ENCODE data around the gene LDLRAP1. TPM values are rescaled to one million over a fixed set of nuclear protein-coding genes. Genes with fewer than 3 reads are reported as not detected.

The LDLRAP1 gene
- total RNA-seq, 1 donor from 2014 or later, result 8.6 TPM

DNA sequence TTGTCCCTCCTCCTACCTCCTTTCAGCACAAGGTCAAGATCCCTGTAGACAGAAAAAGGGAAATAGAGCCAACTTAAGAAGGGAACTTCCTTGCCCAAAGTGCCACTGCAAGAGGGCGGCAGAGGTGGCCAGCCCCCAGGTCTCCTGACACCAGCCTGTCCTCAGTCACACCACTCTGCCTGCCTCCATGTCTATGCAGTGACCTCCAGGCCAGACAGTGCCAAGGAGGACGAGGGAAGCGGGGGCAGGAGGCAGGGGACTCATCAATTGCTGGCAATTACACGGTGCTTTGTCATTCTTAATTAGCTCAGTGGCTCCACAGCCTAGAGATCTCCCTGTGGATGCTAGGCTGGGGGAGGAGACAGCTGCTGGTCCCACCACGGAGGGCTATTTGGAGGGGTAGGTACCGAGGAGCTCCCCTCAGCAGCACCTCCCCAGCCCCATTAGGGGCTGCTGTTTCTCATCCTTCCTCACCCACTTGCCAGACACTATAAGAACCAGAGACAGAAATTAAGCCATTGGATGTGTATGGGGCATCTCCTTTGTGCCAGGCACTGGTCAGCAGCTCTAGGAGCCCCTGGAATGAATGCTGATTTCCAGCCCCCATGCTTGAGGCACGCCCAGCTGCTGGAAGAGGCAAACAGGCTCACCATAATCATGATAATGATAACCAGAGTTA, 6.1 kb upstream of the LDLRAP1 start:
- H3K4me1 ChIP-seq, result peaks cover 7% of the 10 kb centered on the region
- no peaks in the 10 kb centered on the region for H3K79me2 ChIP-seq (ENCODE audit: low read depth)
- no peak overlapping the region for H3K4me3 ChIP-seq
- H3K36me3 ChIP-seq, result no peaks in the 10 kb centered on the region
- no peak overlapping the region for H3K4me3 Mint-ChIP-seq
- no peak overlapping the region for H3K27ac Mint-ChIP-seq
- peaks cover 23% of the 10 kb centered on the region for H3K27me3 Mint-ChIP-seq (ENCODE audit: insufficient read depth, low read depth)
- no peak overlapping the region for H3K27ac ChIP-seq
- H3F3A ChIP-seq (ENCODE audit: low read depth), result peaks cover 10% of the 10 kb centered on the region
- H3K9me3 Mint-ChIP-seq, result no peaks in the 10 kb centered on the region
- no peak for DNase-seq (ENCODE audit: low spot score)
- no peak overlapping the region for H3K9ac ChIP-seq
- H4K20me1 ChIP-seq (ENCODE audit: low read depth), result no peaks in the 10 kb centered on the region
- no peaks in the 10 kb centered on the region for H3K36me3 Mint-ChIP-seq
- H3K27me3 ChIP-seq, result no peaks in the 10 kb centered on the region
- no peak for TF ChIP-seq EZH2phosphoT487 (IDR thresholded peaks at IDR 0.05)
- no peak for TF ChIP-seq EZH2 (IDR thresholded peaks at IDR 0.05)
- TF ChIP-seq, protein P1, sequence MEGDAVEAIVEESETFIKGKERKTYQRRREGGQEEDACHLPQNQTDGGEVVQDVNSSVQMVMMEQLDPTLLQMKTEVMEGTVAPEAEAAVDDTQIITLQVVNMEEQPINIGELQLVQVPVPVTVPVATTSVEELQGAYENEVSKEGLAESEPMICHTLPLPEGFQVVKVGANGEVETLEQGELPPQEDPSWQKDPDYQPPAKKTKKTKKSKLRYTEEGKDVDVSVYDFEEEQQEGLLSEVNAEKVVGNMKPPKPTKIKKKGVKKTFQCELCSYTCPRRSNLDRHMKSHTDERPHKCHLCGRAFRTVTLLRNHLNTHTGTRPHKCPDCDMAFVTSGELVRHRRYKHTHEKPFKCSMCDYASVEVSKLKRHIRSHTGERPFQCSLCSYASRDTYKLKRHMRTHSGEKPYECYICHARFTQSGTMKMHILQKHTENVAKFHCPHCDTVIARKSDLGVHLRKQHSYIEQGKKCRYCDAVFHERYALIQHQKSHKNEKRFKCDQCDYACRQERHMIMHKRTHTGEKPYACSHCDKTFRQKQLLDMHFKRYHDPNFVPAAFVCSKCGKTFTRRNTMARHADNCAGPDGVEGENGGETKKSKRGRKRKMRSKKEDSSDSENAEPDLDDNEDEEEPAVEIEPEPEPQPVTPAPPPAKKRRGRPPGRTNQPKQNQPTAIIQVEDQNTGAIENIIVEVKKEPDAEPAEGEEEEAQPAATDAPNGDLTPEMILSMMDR (IDR thresholded peaks at IDR 0.05), result no peak
- no peaks in the 10 kb centered on the region for H3K9me3 ChIP-seq (ENCODE audit: low read depth)
- no peak overlapping the region for H3K4me2 ChIP-seq
- no peak overlapping the region for H2AFZ ChIP-seq (replicated peaks)
- H3K4me1 Mint-ChIP-seq, result peaks cover 42% of the 10 kb centered on the region

DNA sequence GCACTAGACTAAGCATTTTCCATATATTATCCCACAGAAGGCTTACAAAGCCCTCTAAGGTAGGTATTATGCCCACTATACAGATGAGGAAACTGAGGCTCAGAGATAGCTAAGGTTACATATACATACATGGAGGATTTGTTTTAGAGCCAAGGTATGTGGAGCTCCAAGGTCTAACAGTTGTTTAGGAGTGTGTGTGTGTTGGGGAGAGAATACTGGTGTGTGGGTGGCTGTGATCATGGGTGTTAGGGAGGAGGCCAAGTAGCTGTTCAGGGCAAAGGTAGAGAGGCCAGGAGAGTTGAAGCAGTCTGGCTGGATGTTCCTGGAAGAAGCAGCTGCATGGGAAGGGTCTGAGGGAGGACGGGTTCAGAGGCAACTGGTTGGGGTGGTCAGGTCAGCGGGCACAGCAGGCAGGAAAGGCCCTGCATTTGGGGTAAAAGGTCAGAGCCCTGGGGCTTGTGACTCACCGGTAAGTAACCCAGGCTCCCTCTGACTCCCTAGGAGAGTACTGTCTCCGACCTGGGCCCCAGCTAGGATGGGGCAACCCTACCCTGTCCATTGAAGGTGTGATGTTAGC, 5.1 kb upstream of the LDLRAP1 start:
- no peak overlapping the region for H3K4me2 ChIP-seq
- H3K4me1 Mint-ChIP-seq, result peaks cover 42% of the 10 kb centered on the region
- H3K27me3 Mint-ChIP-seq (ENCODE audit: insufficient read depth, low read depth), result peaks cover 28% of the 10 kb centered on the region
- H3K79me2 ChIP-seq (ENCODE audit: low read depth), result no peaks in the 10 kb centered on the region
- H3K36me3 ChIP-seq, result no peaks in the 10 kb centered on the region
- H3K27ac Mint-ChIP-seq, result peak overlapping the region; percentile 85
- H3K9me3 Mint-ChIP-seq, result no peaks in the 10 kb centered on the region
- no peak overlapping the region for H3K9ac ChIP-seq
- H3K4me3 ChIP-seq, result no peak overlapping the region
- H3K4me1 ChIP-seq, result peaks cover 7% of the 10 kb centered on the region
- no peaks in the 10 kb centered on the region for H4K20me1 ChIP-seq (ENCODE audit: low read depth)
- H3K27ac ChIP-seq, result no peak overlapping the region
- H3K27me3 ChIP-seq, result peaks cover 5% of the 10 kb centered on the region
- no peak overlapping the region for H2AFZ ChIP-seq (replicated peaks)
- H3K36me3 Mint-ChIP-seq, result no peaks in the 10 kb centered on the region
- TF ChIP-seq EZH2phosphoT487 (IDR thresholded peaks at IDR 0.05), result no peak
- TF ChIP-seq, protein P1 (IDR thresholded peaks at IDR 0.05), result no peak
- TF ChIP-seq EZH2 (IDR thresholded peaks at IDR 0.05), result no peak
- no peak for DNase-seq (ENCODE audit: low spot score)
- H3K9me3 ChIP-seq (ENCODE audit: low read depth), result no peaks in the 10 kb centered on the region
- H3K4me3 Mint-ChIP-seq, result no peak overlapping the region
- H3F3A ChIP-seq (ENCODE audit: low read depth), result peaks cover 18% of the 10 kb centered on the region

DNA sequence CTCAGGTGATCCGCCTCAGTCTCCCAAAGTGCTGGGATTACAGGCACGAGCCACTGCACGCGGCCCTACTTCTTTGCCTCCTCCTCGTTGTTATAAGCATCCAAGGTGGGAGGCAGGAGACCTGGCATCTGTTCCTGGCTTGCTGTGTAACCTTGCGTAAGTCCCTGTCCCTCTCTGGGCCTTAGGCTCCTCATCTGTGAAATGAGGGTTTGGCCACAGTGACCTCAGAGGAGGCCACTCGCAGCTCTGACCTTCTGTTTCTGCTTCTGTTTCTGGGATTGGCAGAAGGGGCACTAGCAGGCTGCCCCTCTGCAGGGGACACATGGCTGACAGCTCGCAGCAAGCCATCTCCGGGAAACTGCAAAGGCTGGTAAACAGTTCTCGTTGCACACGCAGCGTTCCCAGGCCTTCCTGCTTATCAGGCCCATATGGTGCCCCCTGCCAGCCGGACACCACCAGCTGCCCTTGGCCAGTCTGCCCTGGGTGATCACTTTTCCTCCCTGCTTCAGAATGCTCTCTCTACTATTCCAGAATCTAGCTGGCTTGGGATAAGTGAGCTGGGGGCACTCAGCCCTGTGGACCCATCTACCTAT, 2.6 kb upstream of the LDLRAP1 start:
- Mint-ChIP-seq H3K4me1 (peaks cover 46% of the 10 kb centered on the region), H3K36me3 (no peaks in the 10 kb centered on the region), H3K27me3 (ENCODE audit: insufficient read depth, low read depth) (peaks cover 24% of the 10 kb centered on the region), H3K27ac (peak overlapping the region; percentile 37), H3K9me3 (no peaks in the 10 kb centered on the region), H3K4me3 (peak overlapping the region; percentile 83)
- no peaks in the 10 kb centered on the region for H3K79me2 ChIP-seq (ENCODE audit: low read depth)
- H3K36me3 ChIP-seq, result no peaks in the 10 kb centered on the region
- no peak overlapping the region for H3K9ac ChIP-seq
- no peak overlapping the region for H3K4me2 ChIP-seq
- no peak for DNase-seq (ENCODE audit: low spot score)
- H3K4me1 ChIP-seq, result peaks cover 12% of the 10 kb centered on the region
- H3K27ac ChIP-seq, result no peak overlapping the region
- peaks cover 13% of the 10 kb centered on the region for H4K20me1 ChIP-seq (ENCODE audit: low read depth)
- H3K4me3 ChIP-seq, result no peak overlapping the region
- H3K9me3 ChIP-seq (ENCODE audit: low read depth), result no peaks in the 10 kb centered on the region
- no peak overlapping the region for H2AFZ ChIP-seq (replicated peaks)
- peaks cover 27% of the 10 kb centered on the region for H3K27me3 ChIP-seq
- H3F3A ChIP-seq (ENCODE audit: low read depth), result peaks cover 18% of the 10 kb centered on the region
- no peak for TF ChIP-seq EZH2 (IDR thresholded peaks at IDR 0.05)
- no peak for TF ChIP-seq EZH2phosphoT487 (IDR thresholded peaks at IDR 0.05)
- TF ChIP-seq, protein P1 (IDR thresholded peaks at IDR 0.05), result no peak
